Measurements from ENCODE around the gene SHE.

GRCh38 chr1:154500533-154500932 is 1.7 kb downstream of the SHE start:
- TF ChIP-seq, protein P1, sequence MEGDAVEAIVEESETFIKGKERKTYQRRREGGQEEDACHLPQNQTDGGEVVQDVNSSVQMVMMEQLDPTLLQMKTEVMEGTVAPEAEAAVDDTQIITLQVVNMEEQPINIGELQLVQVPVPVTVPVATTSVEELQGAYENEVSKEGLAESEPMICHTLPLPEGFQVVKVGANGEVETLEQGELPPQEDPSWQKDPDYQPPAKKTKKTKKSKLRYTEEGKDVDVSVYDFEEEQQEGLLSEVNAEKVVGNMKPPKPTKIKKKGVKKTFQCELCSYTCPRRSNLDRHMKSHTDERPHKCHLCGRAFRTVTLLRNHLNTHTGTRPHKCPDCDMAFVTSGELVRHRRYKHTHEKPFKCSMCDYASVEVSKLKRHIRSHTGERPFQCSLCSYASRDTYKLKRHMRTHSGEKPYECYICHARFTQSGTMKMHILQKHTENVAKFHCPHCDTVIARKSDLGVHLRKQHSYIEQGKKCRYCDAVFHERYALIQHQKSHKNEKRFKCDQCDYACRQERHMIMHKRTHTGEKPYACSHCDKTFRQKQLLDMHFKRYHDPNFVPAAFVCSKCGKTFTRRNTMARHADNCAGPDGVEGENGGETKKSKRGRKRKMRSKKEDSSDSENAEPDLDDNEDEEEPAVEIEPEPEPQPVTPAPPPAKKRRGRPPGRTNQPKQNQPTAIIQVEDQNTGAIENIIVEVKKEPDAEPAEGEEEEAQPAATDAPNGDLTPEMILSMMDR (IDR thresholded peaks at IDR 0.05), result no peak
- no peak for TF ChIP-seq POLR2A (IDR thresholded peaks at IDR 0.05)
